ENCODE measurements around the gene C1QTNF8.
A peak's percentile ranks its signal among the peaks of the same experiment; 100 is the strongest.
"Not testable (repeated sequence)": the region's sequence is repeated elsewhere in the genome, so short reads cannot be mapped to it uniquely, and the experiment has no call there.

The C1QTNF8 gene

DNA sequence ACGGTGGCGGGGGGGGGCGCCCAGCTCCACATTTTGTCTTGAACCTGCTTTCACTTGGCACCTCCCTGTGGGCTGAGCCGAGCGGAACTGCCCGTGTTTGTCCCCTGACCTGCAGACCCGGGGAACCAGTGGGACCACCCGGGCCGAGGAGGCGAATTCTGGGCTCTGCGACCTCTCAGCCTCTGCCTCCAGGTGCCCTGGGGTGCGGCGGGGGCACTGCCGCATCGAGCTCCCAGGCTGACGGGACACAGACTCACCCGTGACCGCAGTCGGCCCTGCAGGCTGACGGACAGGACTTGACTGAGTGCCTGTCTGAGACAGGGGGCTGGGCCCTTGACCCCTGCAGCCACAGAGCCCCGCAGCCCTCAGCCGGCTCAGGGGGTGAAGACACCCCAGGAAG lies 11.1 kb upstream of the C1QTNF8 start:
- DNase-seq: no peak

GRCh38 chr16:1106659-1107058 lies 10.6 kb upstream of the C1QTNF8 start:
- DNase-seq: no peak

DNA sequence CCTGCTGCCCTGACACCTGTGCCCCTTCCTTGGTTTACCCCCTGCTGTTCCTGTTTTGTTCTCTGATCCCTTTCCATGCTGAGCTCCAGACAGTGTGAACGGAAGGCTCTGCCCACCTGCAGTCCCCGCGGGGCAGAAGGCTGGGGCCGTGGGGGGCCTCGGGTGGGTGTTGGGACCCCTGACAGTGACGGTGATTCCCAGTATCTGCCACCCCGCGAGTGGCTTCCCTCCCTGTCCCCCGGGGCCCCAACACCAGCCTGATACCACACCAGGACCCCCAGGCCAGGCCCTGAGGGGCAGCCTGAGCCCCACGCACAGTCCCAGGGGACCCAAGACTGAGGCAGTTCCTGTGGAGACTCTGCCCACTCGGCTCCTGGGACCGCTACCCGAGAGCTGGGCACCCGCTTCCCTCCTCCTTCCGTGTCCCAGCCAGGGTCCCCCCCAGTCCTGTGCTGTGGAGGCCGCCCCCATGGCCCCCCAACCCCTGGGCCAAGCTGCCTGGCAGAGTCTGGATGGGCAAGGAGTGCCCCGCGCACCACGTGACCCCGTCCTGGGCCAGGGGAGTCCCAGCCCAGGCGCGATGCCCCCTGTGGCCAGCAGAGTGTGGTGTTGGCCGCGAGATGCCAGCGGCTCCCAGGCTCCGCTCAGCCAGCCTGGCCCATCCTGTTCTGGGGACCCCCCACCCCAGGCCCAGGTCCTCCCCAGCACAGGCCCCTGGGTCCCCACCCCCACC lies 10.0 kb upstream of the C1QTNF8 start:
- peak in 5 of 6 experiments; percentile 18 to 37 (median 37) for DNase-seq

DNA sequence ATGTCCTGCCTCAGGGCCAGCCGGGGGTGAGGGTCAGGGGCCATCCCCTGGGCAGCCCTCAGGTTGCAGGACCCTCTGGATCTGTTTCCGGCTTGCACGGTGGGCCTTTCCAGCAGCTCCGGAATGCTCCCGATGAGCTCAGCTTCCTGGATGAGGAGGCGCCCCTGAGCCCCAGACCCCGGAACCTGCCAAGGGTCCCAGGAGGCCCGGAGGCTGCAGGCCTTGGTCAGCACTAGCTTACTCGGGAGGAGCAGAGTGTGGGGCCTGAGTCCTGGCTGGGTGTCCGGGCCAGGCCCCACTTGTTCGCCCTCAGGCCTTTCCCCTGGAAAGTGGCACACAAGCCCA lies 7.6 kb upstream of the C1QTNF8 start:
- DNase-seq: no peak

DNA sequence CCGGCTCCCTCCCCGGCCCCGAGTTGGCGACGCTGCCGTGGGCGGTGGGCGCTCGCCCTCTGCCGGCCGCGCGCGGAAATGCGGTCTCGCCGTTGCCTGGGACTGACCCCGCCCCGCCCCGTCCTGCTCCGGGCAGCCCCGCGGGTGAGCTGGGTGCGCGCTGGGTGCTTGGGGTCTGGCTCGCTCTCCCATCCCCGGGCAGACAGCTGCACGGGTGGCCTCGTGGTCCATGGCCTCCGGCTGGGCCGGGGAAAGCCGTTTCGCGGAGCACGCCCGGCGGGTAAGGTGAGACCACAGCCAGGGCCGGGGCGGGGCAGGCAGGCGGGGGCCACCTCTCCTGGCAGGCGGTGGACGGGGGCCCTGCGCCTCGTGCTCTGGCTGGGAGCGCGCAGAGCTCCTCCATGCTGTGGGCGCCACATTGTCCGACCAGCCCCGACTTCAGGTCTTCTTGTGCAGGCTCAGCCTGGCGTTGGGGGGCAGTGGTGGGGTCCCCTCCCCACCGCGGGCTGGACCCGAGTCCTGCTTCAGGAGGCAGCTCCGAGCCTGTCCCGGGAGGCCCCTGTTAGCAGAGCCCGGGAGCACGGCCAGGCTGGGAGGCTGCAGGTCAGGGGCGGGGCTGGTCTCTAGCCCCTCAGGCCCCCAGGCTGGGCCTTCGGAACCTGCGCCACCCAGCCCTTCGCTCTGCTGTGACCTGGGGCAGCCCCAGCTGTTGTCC lies 7.0 kb upstream of the C1QTNF8 start:
- peak; percentile 8 to 75 (median 59) for DNase-seq

DNA sequence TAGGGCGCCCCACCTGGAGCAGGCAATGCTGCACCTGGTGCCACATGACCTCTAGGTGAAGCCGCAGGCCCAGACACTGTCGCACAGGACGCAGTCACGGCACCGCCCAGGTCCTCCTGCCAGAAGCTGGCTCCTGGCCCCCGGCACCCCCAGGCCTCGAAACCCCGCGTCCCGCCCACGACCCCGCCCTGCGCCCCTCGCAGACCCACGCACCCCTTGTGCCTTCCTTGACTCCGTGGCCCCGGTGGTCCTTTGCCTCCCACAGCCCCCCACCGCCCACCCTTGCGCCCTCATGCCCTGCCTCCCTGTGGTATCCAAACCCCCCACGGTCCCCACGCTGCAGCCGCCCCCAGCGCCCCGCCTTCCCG lies 6.3 kb upstream of the C1QTNF8 start:
- no peak for DNase-seq

DNA sequence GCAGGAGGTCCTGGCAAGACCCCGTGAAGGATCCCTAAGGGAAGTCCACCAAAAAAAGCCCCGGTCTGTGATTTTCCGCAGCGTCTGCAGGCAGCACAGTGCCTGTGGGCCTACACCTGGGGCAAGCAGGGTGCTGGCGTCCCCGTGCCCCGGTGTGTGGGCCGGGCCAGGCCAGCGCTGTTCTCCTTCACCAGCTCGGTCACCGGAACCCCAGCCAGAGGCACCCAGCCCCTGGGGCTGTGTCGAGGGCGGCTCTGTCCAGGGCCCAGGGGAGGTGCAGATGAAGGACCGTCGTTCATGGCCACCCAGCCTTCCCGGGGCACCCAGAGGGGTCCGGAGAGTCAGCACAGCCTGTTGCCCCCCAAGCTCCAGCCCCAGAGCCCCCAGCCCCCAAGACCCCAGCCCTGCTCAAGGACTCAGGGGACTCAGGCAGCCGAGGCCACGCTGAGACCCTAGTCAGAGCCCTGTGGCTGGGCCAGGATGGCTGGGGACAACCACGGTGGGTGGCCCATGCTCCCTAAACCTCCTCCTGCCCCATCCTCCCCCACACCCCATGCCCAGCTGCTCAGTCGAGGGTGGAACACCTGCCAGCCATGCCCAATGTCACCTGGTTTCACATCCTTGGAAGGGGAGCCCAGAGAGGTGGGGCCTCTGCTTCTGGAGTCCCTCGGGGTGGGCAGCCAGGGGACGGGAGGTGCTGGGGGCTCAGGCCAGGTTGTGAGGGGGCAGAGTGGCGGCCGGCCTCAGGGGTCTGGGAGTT lies 5.7 kb upstream of the C1QTNF8 start:
- DNase-seq: no peak

DNA sequence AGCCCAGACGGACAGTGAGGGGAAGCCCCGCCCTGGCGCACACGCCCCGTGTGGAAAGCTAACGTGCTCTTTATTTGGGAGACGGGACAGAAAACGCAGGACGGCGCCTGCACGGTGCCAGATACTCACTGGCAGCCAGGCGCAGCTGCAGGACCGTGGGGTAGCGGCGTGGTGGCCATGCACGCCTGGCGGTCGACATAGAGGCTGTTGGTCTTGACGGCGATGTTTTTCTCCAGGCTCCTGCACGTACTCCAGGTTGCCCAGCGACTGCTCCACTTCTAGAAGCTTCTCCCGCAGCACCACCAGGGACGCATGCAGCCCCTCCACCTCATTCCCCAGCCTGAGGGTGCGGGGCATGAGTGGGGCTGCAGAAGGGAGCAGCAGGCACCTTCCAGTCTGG lies 5.1 kb upstream of the C1QTNF8 start:
- DNase-seq: no peak

DNA sequence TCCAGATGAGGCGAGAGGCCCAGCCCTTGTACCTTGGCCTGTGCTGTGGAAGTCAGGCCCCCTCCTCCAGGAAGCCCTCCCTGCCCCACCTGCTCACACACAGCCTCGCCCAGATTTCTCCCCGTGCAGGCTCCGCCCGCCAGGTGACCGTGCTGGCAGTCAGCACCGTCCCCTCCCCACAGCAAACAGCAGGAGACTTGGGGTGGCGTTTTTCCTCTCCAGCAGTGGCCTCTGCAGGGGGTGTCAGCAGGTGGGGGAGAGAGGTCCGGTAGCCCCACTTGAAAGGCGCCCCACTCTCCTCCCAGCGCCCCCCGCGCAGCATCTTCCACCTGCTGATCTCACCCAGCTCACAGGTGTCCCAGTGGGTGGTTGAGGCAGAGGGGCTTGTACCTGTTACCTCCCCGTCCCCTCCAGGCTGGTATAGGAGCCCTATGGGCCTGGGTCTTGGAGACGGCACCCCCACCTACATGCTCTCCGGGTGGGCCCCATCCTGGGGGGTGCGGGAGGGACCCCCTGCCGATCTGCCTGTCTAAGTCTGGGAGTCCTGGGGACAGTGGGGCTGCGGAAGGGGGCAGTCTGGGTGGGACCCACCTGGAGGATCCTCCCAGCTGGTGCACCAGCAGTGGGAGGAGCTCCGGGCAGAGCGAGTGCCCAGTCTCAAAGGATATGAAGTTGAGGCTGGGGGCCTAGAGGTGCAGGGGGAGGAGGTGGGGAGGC lies 4.2 kb upstream of the C1QTNF8 start:
- DNase-seq: no peak

DNA sequence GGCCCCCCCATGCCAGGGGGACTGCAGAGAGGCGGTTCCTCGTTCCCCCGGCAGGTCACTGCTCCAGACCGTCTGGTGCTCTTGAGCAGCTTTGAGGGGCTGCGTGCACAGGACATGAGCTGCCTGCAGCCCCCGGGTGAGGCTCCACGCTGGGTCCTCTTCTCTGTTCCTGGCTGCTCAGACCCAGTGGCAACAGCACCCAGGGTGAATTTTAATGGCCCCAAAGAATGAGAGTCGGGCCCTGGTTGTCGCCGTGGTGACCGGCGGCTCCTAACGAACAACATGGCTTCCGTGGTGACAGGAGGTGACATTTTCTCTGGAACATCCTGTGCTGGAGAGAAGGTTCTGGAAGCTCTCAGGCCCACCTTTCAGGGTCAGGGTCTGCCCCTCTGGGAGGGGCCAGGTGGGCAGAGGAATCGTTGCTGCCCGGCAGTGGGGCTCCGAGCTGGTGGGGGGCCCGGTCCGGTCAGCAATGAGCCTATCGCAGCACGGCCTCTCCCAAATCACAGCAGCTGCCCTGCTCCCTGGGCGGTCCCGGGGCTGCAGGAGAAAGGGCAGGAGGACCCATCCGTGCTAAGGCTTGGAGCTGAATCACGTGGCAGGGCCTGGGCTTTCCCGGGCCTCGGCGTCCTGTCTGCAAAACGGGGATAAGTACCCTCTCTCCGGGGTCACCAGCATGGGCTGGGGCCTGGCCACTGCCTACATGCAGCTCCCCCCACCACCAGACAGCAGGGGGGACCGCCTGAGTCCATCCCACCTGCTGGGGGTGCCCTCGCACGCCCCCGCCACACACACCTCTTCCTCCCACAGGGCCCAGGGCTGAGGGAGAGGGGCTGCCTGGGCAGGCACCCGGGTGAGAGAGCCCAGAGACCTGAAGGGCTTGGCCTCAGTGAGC lies 3.4 kb upstream of the C1QTNF8 start:
- no peak for DNase-seq

DNA sequence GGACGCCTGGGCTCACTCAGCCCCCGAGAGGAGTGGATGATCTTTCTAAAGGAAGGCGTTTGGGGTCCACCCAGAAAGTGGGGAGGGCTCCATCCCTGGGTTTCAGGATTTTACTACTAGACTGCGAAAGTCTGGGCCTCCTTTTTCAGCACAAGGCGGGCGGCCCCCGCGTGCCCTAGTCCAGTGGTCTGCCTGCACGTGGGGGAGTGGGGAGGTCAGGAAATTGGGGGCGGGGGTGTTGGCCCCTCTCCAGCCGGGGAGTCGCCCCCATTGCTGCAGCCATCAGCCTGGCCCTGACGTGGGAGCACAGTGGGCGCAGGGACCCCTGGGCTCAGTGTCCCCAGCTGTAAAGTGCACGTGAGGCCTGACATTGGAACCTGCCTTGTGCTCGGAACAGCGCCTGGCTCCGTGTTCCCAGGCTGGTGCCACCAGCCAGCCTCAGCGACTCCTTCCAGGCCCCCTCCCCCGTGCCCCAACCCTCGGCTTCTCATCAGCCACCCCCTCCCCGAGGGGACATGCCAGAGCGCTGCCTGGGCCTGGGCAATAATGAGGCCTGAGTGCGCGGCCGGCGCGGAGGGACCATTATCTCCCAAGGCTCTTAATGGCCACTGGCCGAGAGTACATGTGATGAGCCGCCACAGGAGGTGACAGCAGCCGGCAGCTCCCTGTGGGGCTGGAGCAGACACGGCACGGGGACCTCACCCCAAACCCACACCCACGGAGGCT lies 2.4 kb upstream of the C1QTNF8 start:
- no peak for DNase-seq

DNA sequence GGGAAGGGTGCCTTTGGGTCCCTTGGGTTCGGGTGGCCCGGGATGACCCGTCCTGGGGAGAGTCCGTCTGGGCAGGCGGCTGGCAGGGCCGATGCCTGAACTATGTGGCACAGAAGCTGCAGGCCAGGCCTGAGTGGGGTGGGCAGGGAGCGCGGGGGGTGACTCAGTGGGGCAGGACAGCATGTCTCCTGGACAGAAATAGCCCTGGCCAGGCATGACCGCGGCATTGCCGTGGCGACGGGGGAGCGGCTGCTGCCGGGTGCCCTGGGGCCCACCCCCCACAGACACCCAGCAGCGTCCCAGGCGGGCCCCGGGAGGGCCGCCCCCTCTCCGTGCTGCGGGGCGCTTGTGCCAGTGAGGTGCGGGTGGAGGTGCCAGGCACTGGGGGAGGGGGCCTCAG lies 1.8 kb upstream of the C1QTNF8 start:
- DNase-seq: no peak

DNA sequence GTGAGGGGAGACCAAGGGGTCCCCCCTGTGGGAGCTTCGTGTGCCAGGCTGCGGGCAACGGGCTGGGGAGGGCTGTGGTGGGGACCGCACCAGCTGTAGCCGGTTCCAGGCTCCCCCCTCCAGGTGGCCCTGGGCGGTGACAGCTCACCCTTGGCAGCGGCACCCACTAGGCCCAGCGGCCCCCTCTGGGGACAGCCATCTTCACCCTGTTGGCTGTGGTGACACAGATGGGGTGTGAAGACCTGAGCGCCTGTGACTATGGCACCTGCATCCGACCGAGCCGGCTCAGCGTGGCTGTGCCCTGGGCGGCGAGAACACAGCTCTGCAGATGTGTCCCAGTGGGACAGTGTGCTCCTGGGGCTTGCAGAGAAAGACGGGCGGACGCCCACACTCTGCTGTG lies 1.1 kb upstream of the C1QTNF8 start:
- no peak for DNase-seq

DNA sequence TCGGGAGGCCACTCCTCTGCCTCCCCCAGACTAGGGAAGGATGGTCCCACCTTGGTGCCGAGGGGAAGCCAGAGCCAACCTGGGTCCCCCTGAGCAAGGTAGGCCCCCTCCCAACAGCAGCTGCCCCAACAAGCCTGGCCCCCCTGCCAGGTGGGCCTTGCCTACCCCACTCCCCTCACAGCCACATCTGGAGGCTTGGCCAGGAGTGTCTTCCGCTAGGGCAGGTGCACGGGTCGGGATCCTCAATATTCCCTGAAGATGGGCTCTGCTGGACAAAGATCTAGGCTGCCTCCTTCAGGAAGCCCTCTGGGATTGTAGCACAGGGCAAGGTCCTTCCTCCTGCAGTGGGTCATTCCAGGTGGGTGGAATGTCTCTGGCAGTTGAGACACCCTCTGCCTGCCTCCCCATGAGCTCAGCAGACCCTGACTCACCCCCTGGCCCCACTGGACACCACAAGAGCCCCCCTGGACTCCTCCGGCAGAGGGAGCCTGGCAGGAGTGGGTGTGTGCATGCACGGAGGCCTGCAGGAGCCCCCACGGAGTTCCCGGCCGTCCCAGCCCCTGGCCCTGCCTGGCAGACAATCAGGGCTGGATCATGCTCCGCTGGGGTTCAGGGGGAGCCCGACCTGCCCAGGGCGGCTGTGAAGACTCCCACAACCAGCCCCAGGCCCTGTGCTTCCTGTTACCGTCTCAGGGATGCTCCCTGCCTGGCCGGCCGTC lies 435 bp downstream of the C1QTNF8 start:
- no peak for DNase-seq

GRCh38 chr16:1094601-1095449 lies 1.2 kb downstream of the C1QTNF8 start:
- DNase-seq: no peak

DNA sequence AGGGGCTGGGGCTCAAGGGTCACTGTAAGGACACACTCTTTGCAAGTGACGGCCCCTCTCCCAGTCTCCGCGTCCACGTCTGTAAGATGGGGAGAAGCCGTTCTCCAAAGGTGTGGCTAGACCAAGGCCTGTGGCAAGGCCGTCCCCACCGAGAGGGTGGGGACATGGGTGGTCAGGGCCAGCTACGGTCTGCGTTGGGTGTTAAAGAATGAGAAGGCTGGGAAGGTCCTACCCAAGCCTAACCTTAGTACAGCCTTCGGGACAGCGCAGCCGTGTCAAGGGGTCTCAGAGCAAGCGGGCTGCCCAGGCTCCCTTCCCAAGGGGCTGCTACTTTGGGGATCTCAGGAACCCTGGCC lies 1.9 kb downstream of the C1QTNF8 start:
- DNase-seq: no peak

DNA sequence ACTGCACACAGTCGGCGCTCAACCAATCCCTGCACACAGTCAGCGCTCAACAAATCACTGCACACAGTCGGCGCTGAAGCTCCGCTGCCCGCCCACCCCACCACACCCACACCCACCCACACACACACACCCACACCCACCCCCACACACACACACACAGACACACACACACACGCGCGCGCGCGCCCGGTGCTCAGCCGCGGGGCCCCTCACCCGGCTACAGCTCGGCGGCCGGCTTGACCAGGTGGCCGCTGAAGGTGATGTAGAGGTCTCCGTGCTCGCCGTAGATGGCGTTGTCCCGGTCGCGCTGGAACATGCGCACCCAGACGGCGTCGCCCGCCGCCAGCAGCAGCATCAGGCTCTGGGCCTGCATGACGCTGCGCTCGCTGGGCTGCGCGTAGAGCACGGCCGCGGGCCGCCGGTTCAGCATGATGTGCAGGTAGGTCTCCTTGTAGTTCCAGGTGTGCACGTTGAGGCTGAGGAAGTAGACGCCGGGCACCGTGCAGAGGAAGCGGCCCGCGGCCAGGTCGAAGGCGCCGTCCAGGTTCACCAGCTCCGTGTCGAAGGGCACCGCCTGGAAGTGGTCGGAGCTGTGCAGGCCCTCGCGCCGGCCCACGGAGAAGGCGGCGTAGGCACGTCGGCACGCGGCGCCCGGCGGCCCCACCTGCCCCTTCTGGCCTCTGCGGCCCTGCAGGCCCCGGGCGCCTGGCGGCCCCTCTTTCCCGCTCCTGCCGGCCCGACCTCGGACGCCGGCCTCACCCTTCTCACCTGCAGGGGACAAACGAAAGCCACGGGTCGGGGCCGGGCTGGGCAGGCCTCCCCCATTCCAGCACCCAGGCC lies 2.5 kb downstream of the C1QTNF8 start:
- DNase-seq: peak in 1 of 6 experiments; percentile 8

- not testable (repeated sequence) for DNase-seq
Observed at GRCh38 chr16:1092685-1093283, 3.3 kb downstream of the C1QTNF8 start.
